ENCODE results near the gene HYAL2.

DNA sequence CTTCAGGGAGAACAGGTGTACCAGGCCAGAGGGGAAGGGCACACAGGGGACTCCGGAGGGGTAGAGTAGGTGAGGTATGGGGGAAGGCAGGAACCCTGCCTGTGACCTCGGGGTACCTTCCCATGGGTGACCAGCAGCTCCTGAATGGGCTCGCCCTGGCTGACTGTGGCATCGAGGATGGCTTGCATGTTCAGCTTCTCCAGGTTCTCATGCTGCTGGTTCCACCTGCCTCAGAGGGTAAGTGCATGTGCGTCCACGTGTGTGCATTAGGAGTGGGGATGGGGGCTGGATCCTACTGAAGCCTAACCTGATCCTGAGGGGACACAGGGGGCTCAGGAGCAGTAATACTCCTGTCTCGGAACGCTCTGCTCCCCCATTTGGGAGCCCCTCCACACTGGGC is 22.5 kb upstream of the HYAL2 start:
- TF ChIP-seq, protein P1, sequence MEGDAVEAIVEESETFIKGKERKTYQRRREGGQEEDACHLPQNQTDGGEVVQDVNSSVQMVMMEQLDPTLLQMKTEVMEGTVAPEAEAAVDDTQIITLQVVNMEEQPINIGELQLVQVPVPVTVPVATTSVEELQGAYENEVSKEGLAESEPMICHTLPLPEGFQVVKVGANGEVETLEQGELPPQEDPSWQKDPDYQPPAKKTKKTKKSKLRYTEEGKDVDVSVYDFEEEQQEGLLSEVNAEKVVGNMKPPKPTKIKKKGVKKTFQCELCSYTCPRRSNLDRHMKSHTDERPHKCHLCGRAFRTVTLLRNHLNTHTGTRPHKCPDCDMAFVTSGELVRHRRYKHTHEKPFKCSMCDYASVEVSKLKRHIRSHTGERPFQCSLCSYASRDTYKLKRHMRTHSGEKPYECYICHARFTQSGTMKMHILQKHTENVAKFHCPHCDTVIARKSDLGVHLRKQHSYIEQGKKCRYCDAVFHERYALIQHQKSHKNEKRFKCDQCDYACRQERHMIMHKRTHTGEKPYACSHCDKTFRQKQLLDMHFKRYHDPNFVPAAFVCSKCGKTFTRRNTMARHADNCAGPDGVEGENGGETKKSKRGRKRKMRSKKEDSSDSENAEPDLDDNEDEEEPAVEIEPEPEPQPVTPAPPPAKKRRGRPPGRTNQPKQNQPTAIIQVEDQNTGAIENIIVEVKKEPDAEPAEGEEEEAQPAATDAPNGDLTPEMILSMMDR (IDR thresholded peaks at IDR 0.05; ENCODE audit: borderline replicate concordance, extremely low read depth, low read length, poor library complexity, severe bottlenecking): no peak
- TF ChIP-seq EZH2 (IDR thresholded peaks at IDR 0.05; ENCODE audit: borderline replicate concordance, low read depth, low read length, severe bottlenecking): no peak
